ENCODE measurements around the gene CPSF4L.

CPSF4L gene

GRCh38 chr17:73250851-73251640 lies 10.6 kb downstream of the CPSF4L start:
- H3K4me3 ChIP-seq (ENCODE audit: low read depth, low read length): no peak overlapping the region
- CTCF ChIA-PET: interaction anchor here (0.9 to 23.4 kb wide), 9 partner anchors 9 to 693 kb away, joined by 3 to 848 read pairs (median 5); partner anchors contain the start of gene CDC42EP4
- POLR2A ChIA-PET: interaction anchor here (0.5 kb wide), 1 partner anchor 19 kb away, joined by 3 read pairs; no protein-coding TSS in a partner anchor
- no peak for DNase-seq (ENCODE audit: low read depth, low spot score)
- no peak for TF ChIP-seq CTCF (IDR thresholded peaks at IDR 0.05; ENCODE audit: insufficient read depth, low read length, missing control alignments)

GRCh38 chr17:73249700-73250099 lies 12.0 kb downstream of the CPSF4L start:
- TF ChIP-seq CTCF (IDR thresholded peaks at IDR 0.05; ENCODE audit: insufficient read depth, low read length, missing control alignments): no peak
- ChIA-PET CTCF (interaction anchor here (1.3 to 23.4 kb wide), 6 partner anchors 13 to 692 kb away, joined by 5 to 848 read pairs (median 65); partner anchors contain the start of gene CDC42EP4), POLR2A (no interaction called here)
- DNase-seq (ENCODE audit: low read depth, low spot score): no peak
- no peak overlapping the region for H3K4me3 ChIP-seq (ENCODE audit: low read depth, low read length)

- TF ChIP-seq CTCF (IDR thresholded peaks at IDR 0.05; ENCODE audit: insufficient read depth, low read length, missing control alignments): no peak
- no peak overlapping the region for H3K4me3 ChIP-seq (ENCODE audit: low read depth, low read length)
- POLR2A ChIA-PET: no interaction called here
- CTCF ChIA-PET: interaction anchor here (1.0 to 23.4 kb wide), 10 partner anchors 7 to 690 kb away, joined by 3 to 848 read pairs (median 34); partner anchors contain the start of gene COG1
- no peak for DNase-seq (ENCODE audit: low read depth, low spot score)
Measured at GRCh38 chr17:73248532-73248931, 13.1 kb downstream of the CPSF4L start.

- POLR2A ChIA-PET: no interaction called here
Measured at GRCh38 chr17:73247726-73248125, 14.0 kb downstream of the CPSF4L start.

GRCh38 chr17:73240561-73240960 lies 21.1 kb downstream of the CPSF4L start:
- TF ChIP-seq CTCF (IDR thresholded peaks at IDR 0.05; ENCODE audit: insufficient read depth, low read length, missing control alignments): no peak
- ChIA-PET CTCF (interaction anchor here (1.8 to 7.1 kb wide), 3 partner anchors 8 to 514 kb away, joined by 5 to 55 read pairs (median 23); no protein-coding TSS in a partner anchor), POLR2A (no interaction called here)
- H3K4me3 ChIP-seq (ENCODE audit: low read depth, low read length): no peak overlapping the region
- DNase-seq (ENCODE audit: low read depth, low spot score): no peak

More at GRCh38 chr17:73247726-73248125, 14.0 kb downstream of the CPSF4L start:
- H3K4me3 ChIP-seq (ENCODE audit: low read depth, low read length): no peak overlapping the region
- no peak for DNase-seq (ENCODE audit: low read depth, low spot score)
- TF ChIP-seq CTCF (IDR thresholded peaks at IDR 0.05; ENCODE audit: insufficient read depth, low read length, missing control alignments): peak; percentile 12
- CTCF ChIA-PET: interaction anchor here (0.8 to 23.4 kb wide), 11 partner anchors 8 to 690 kb away, joined by 3 to 848 read pairs (median 19); partner anchors contain the start of gene COG1

GRCh38 chr17:73237714-73238113 lies 24.0 kb downstream of the CPSF4L start:
- no peak overlapping the region for H3K4me3 ChIP-seq (ENCODE audit: low read depth, low read length)
- ChIA-PET CTCF (interaction anchor here (1.1 to 7.1 kb wide), 5 partner anchors 10 to 512 kb away, joined by 3 to 55 read pairs (median 23); no protein-coding TSS in a partner anchor), POLR2A (no interaction called here)
- no peak for TF ChIP-seq CTCF (IDR thresholded peaks at IDR 0.05; ENCODE audit: insufficient read depth, low read length, missing control alignments)
- DNase-seq (ENCODE audit: low read depth, low spot score): no peak
